Glutamatergic neuron (in vitro differentiated cells): ENCODE data around the gene LAMC2. TPM values are rescaled to one million over a fixed set of nuclear protein-coding genes. Genes with fewer than 3 reads are reported as not detected.
A peak's percentile ranks its signal among the peaks of the same experiment; 100 is the strongest.

Experiments
- DNase-seq: peaks from one replicate; pipeline ENCODE4 v3.0.0; 2022
- H3K27ac Mint-ChIP-seq: one replicate; pipeline ENCODE4 v1.8.0; 2020; ENCODE audit warnings: mild to moderate bottlenecking, mixed read lengths, inconsistent platforms; ENCODE audit not compliant: unreplicated experiment
- H3K27me3 Mint-ChIP-seq: one replicate; pipeline ENCODE4 v1.8.0; 2020; ENCODE audit warnings: mild to moderate bottlenecking, moderate library complexity, mixed read lengths, inconsistent platforms; ENCODE audit not compliant: unreplicated experiment
- H3K36me3 Mint-ChIP-seq: one replicate; pipeline ENCODE4 v1.8.0; 2020; ENCODE audit warnings: mild to moderate bottlenecking, mixed read lengths, inconsistent platforms; ENCODE audit not compliant: unreplicated experiment
- H3K4me1 Mint-ChIP-seq: one replicate; pipeline ENCODE4 v1.8.0; 2020; ENCODE audit warnings: mild to moderate bottlenecking, low read depth, mixed read lengths, inconsistent platforms; ENCODE audit not compliant: unreplicated experiment
- H3K4me3 Mint-ChIP-seq: one replicate; pipeline ENCODE4 v1.8.0; 2020; ENCODE audit warnings: mild to moderate bottlenecking, mixed read lengths, inconsistent platforms; ENCODE audit not compliant: unreplicated experiment
- H3K9me3 Mint-ChIP-seq: one replicate; pipeline ENCODE4 v1.8.0; 2020; ENCODE audit warnings: mild to moderate bottlenecking, moderate library complexity, mixed read lengths, inconsistent platforms; ENCODE audit not compliant: unreplicated experiment
- total RNA-seq: library from RNA; stranded (reverse); fragmentation: NEBNext Ultra II Directional; extraction: Animal tissue kit (Norgen Biotek cat#: 25700); gene quantifications from one replicate; pipeline ENCODE4 v1.2.1, GENCODE V29; 2021; ENCODE audit not compliant: unreplicated experiment
- TF ChIP-seq, protein P1 (sequence below): fragments of 200-600 bp; sonication (generic); IDR thresholded peaks from one replicate; pipeline ENCODE4 v1.5.0; 2021; ENCODE audit not compliant: partially characterized antibody, unreplicated experiment

LAMC2 gene
- total RNA-seq, 1 donor from 2014 or later = 2.8 TPM

DNA sequence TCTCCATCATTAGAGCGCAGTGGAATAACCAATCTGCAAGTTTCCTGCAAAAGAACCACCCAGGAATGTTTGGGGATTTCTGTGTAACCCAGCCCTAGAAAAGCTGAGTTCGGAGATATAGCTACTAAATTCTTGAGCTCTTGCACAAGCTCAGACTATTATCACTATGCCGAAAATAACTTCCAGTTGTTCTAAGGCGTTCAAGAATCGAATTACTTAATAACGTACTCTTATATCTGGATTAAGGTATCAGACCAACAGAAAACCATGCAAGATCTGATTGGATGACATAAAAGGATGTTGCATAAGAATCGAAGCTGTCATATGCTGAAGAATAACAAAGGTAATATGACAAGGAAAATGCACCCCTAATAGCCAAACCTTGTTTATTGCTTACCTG, 7.5 kb upstream of the LAMC2 start:
- Mint-ChIP-seq H3K4me3 (no peak overlapping the region), H3K9me3 (no peaks in the 10 kb centered on the region), H3K27me3 (peaks cover 2% of the 10 kb centered on the region), H3K27ac (no peak overlapping the region), H3K36me3 (no peaks in the 10 kb centered on the region), H3K4me1 (peaks cover 8% of the 10 kb centered on the region)
- no peak for DNase-seq
- TF ChIP-seq, protein P1, sequence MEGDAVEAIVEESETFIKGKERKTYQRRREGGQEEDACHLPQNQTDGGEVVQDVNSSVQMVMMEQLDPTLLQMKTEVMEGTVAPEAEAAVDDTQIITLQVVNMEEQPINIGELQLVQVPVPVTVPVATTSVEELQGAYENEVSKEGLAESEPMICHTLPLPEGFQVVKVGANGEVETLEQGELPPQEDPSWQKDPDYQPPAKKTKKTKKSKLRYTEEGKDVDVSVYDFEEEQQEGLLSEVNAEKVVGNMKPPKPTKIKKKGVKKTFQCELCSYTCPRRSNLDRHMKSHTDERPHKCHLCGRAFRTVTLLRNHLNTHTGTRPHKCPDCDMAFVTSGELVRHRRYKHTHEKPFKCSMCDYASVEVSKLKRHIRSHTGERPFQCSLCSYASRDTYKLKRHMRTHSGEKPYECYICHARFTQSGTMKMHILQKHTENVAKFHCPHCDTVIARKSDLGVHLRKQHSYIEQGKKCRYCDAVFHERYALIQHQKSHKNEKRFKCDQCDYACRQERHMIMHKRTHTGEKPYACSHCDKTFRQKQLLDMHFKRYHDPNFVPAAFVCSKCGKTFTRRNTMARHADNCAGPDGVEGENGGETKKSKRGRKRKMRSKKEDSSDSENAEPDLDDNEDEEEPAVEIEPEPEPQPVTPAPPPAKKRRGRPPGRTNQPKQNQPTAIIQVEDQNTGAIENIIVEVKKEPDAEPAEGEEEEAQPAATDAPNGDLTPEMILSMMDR = no peak

DNA sequence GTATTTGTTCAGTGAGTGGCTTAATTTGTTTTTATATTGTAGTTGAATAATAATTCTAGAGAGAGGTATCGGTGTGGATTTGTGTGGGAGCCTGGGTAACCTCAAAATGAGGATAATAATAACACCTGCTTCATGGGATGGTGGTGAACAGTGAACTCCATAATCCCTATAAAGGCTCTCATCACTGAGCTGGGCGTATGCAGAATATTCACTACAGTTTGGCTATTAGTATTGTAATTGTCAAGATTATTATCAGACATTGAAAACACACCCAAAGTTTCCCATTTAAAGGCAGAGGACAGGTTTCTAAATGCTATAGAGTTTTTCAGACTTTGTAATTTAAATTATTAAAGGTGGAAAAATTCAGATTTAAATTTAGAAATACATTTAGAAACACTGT, 7.0 kb upstream of the LAMC2 start:
- H3K4me3 Mint-ChIP-seq = no peak overlapping the region
- no peak overlapping the region for H3K27ac Mint-ChIP-seq
- peaks cover 2% of the 10 kb centered on the region for H3K27me3 Mint-ChIP-seq
- TF ChIP-seq, protein P1 = no peak
- no peaks in the 10 kb centered on the region for H3K36me3 Mint-ChIP-seq
- no peak for DNase-seq
- peaks cover 8% of the 10 kb centered on the region for H3K4me1 Mint-ChIP-seq
- H3K9me3 Mint-ChIP-seq = no peaks in the 10 kb centered on the region

DNA sequence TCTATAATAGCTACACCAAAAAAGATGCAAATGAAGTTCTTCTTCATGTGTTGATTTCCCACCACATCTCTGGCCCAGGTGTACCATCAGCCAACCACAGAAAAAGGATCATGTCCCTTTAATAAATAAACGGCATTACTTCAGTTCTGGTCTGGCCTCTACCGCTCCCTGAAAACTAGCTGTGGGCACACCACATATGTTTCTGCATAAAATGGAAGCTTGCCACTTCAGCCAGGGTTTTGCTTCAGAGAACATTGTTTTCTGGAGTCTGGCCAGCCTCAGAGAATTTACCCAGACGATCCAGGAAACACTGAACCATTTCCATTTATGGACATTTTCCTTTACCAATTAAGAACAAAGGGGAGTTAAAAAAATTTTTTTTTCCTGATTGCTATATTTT, 5.8 kb upstream of the LAMC2 start:
- H3K9me3 Mint-ChIP-seq = peaks cover 3% of the 10 kb centered on the region
- TF ChIP-seq, protein P1 = no peak
- no peaks in the 10 kb centered on the region for H3K27me3 Mint-ChIP-seq
- H3K36me3 Mint-ChIP-seq = no peaks in the 10 kb centered on the region
- peaks cover 8% of the 10 kb centered on the region for H3K4me1 Mint-ChIP-seq
- no peak for DNase-seq
- no peak overlapping the region for H3K4me3 Mint-ChIP-seq
- H3K27ac Mint-ChIP-seq = no peak overlapping the region

DNA sequence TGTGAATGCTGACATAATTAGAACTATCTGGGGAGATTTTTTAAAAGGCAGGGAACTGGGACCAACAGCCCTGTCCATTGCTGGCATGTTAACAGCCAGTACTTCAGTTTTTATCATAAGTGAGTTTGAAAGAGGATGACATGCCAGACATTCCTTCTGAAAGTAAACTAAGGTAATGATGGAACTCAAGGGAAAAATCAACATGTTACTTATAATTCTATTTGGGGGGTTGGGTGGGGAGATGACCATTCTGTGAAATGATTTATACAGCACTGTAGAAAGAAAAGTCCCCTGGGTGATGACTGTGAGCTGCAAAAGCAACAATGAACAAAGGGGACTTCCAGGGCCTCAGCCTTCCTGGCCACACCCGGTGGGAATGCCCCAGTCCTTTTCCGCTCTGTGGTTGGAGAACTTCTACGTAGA, 5.4 kb upstream of the LAMC2 start:
- no peak for DNase-seq
- Mint-ChIP-seq H3K4me1 (peaks cover 8% of the 10 kb centered on the region), H3K9me3 (peaks cover 3% of the 10 kb centered on the region), H3K27me3 (no peaks in the 10 kb centered on the region), H3K36me3 (no peaks in the 10 kb centered on the region), H3K4me3 (no peak overlapping the region), H3K27ac (peak overlapping the region; percentile 18)
- TF ChIP-seq, protein P1 = no peak

DNA sequence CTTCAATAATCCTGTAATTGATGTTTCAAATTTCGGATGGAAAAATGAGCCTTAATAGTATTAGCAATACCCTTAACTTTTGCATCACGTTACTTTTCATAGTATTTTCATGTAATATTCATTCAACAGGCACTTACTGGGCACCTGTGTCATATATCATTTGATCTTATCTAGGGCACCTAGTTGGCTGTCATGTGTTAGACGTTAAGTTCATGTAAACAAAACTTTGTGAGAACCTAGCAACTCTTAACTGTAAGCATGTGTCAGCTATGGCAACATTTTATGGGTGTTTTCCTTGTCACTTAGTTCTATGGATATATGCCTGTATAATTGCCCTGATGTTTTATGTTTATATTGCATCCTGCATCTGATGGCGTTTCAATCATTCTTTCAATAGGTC, 777 bp downstream of the LAMC2 start:
- TF ChIP-seq, protein P1 = no peak
- Mint-ChIP-seq H3K4me1 (no peaks in the 10 kb centered on the region), H3K4me3 (peak overlapping the region; percentile 86), H3K36me3 (no peaks in the 10 kb centered on the region), H3K9me3 (peaks cover 3% of the 10 kb centered on the region), H3K27ac (no peak overlapping the region), H3K27me3 (peaks cover 2% of the 10 kb centered on the region)
- no peak for DNase-seq
